GM11168 (cell line): ENCODE measurements around the gene PFAS.
"Not testable (repeated sequence)": the region's sequence is repeated elsewhere in the genome, so short reads cannot be mapped to it uniquely, and the experiment has no call there.

Experiments used
- in situ Hi-C: fragments of 300-500 bp; cut with MboI; formaldehyde crosslinking; loops from one replicate; pipeline ENCODE4 v1.12.0; 2022; ENCODE audit warnings: low sequenced_read_pairs; ENCODE audit not compliant: unreplicated experiment

PFAS gene, protein sequence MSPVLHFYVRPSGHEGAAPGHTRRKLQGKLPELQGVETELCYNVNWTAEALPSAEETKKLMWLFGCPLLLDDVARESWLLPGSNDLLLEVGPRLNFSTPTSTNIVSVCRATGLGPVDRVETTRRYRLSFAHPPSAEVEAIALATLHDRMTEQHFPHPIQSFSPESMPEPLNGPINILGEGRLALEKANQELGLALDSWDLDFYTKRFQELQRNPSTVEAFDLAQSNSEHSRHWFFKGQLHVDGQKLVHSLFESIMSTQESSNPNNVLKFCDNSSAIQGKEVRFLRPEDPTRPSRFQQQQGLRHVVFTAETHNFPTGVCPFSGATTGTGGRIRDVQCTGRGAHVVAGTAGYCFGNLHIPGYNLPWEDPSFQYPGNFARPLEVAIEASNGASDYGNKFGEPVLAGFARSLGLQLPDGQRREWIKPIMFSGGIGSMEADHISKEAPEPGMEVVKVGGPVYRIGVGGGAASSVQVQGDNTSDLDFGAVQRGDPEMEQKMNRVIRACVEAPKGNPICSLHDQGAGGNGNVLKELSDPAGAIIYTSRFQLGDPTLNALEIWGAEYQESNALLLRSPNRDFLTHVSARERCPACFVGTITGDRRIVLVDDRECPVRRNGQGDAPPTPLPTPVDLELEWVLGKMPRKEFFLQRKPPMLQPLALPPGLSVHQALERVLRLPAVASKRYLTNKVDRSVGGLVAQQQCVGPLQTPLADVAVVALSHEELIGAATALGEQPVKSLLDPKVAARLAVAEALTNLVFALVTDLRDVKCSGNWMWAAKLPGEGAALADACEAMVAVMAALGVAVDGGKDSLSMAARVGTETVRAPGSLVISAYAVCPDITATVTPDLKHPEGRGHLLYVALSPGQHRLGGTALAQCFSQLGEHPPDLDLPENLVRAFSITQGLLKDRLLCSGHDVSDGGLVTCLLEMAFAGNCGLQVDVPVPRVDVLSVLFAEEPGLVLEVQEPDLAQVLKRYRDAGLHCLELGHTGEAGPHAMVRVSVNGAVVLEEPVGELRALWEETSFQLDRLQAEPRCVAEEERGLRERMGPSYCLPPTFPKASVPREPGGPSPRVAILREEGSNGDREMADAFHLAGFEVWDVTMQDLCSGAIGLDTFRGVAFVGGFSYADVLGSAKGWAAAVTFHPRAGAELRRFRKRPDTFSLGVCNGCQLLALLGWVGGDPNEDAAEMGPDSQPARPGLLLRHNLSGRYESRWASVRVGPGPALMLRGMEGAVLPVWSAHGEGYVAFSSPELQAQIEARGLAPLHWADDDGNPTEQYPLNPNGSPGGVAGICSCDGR (N-terminal part only)

GRCh38 chr17:8248751-8249607 lies at the start of gene PFAS:
Gene PFAS (plus strand): TSS chr17:8249289. CDS start chr17:8253938, 4,649 bp downstream.
- in situ Hi-C loops = no loop called here

DNA sequence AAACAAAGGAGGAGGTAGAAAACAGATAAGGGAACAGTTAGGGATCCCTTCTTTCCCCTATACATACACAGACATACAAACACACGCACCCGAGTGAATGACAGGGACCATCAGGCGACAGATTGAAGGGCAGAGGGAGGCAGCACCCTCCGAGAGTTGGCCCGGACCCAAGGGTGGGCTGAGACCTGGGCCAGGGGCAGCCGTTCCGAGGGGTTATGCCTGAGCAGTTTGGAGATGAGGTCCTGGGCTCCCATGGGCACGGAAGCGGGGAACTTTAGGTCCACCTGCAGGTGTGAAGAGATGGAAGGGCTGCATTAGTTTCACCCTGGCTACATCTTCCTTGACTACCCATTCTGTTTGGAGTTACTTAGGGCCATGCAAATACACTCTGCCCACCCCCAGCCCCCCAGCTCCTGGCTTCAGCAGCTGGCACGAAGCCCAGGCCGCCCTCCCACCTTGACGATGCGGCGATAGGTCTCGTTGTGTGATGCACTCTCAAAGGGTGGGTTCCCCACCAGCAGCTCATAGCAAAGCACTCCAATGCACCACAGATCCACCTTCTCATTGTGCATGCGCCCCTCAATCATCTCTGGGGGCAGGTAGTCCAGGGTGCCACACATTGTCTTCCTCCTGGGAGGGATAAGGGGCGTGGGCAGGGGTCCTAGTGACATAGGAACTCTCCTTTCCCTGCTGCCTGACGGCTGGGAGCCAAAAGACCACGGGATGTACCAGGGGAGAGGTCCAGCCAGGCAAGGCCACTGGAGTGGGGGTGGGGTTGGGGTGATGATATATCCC lies 44.1 kb upstream of the PFAS start:
- in situ Hi-C loops = no loop called here

GRCh38 chr17:8206536-8206935 lies 42.6 kb upstream of the PFAS start:
- in situ Hi-C loops = no loop called here

DNA sequence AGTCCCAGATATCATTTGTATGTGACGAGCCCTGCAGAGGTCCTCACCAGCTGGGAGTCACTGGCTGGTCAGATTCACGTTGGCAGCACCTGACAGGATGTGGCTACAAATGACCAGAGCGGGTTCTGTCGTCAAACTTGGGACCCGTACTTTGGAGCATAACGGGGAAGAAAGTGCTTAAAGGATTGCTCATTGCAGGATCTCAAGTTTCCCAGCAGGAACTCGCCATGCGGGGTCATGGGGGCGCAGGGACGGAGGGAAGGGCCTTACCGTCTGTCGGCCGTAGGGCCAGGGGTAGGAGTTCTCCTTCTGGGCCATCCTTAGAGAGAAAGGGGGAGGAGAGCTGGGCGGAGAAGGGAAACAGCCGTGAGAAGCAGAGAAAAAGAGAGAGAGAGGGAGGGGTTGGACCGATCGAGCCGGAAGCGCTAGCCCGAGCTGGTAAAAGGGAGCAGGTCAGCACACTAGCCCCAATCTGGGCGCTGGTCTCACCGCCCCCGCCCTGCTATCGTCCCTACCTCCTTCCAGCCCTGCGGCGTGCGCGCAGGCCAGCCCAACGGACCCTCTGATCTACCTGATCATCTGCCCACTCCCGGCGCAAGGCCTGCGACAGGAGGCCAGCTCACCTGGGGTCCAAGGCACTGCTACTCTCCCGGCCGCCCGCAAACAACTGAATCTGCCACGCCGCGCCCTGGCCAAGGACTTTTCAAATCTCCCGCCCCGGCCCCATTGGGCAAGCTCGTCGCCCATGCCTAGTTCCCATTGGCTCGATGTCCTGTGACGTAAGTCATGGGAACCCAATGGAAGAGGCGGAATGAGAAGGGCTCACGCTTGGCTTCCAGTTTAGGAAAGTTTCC lies 39.0 kb upstream of the PFAS start, which contains the start of gene AURKB:
TSS of gene AURKB (minus strand) at position 669 of the 854 bp plus-strand sequence. CDS start at position 318, 351 bp downstream.
- in situ Hi-C loops = no loop called here

DNA sequence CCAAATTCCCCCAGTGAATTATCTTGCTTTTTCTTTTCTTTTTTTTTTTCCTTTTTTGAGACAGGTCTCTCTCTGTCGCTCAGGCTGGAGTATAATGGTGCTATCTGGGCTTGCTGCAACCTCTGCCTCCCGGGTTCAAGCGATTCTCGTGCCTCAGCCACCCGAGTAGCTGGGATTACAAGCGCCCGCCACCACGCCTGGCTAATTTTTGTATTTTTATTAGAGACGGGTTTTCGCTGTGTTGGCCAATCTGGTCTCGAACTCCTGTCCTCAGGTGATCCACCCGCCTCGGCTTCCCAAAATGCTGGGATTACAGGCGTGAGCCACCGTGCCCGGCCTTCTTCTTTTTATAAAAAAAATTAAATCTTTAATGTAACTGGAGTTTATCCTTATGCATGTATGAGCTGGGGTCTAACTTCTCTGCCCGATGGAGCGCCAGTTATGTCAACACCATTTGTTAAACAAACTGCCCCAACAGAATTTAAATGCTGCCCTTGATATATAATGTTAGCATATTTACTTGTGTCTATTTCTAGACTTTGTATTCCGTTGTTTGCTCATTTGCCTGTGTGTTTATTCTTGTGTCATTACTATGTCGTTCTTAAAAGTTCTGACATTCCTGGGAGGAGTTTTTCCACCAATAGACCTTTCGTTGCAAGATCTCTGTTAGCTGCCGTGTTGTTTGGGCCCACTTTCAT lies 38.2 kb upstream of the PFAS start:
- in situ Hi-C loops = no loop called here

GRCh38 chr17:8212312-8213180 lies 36.5 kb upstream of the PFAS start:
- in situ Hi-C loops = no loop called here

GRCh38 chr17:8214000-8214399 lies 35.1 kb upstream of the PFAS start:
- in situ Hi-C loops = not testable (repeated sequence)

DNA sequence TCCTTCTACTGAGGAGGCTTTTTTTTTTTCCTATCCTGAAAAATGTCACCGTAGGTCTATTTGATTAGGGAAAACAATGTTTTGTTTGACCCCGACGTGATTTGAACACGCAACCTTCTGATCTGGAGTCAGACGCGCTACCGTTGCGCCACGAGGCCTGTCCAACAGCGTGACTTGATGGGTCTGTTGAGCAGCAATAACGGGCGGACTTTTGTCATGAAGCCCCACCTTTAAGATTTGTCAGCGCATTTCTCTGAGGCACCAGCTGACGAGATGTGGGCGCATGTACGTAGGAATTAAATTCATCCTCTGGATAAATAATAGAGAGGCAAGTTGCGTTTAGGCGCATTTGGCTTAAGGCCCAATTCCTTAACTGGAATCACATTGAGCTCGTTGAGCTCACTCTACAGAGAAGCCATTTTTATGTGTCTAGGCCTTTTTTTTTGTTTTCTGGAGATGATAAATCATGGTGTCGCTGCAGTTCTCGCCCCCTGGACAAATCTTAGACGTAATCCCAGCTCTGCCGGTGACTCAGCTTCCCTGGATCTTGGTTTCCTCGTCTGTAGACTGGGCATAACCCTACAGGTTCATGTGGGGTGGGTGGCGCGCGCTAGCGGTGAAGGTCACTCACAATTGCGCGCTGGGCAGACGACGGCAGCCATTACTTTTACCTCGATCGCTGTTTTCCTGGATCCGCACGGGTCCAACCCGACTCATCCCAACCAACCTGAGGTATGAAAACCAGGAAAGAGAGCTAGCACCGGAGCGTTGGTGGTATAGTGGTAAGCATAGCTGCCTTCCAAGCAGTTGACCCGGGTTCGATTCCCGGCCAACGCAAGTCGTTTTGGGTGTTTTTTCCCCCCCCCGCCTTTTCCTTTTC lies 28.1 kb upstream of the PFAS start:
- in situ Hi-C loops = loop anchor here (5.0 kb wide), 1 partner anchor 81 kb away; no protein-coding TSS in a partner anchor

GRCh38 chr17:8221663-8222379 lies 27.3 kb upstream of the PFAS start:
- in situ Hi-C loops = loop anchor here (5.0 kb wide), 1 partner anchor 80 kb away; no protein-coding TSS in a partner anchor

DNA sequence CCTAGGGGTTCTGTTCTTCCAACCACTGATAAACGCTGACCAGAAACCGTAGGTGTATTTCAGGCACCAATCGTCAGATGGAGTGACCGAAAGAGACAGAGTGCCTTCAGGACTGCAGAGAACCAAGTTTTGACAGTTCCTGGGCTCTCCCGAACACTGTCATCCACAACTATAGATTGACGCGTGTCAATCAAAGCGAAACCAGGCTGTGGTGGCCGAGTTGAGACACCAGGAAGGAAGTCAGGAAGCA lies 26.8 kb upstream of the PFAS start:
- in situ Hi-C loops = loop anchor here (5.0 kb wide), 1 partner anchor 80 kb away; no protein-coding TSS in a partner anchor

DNA sequence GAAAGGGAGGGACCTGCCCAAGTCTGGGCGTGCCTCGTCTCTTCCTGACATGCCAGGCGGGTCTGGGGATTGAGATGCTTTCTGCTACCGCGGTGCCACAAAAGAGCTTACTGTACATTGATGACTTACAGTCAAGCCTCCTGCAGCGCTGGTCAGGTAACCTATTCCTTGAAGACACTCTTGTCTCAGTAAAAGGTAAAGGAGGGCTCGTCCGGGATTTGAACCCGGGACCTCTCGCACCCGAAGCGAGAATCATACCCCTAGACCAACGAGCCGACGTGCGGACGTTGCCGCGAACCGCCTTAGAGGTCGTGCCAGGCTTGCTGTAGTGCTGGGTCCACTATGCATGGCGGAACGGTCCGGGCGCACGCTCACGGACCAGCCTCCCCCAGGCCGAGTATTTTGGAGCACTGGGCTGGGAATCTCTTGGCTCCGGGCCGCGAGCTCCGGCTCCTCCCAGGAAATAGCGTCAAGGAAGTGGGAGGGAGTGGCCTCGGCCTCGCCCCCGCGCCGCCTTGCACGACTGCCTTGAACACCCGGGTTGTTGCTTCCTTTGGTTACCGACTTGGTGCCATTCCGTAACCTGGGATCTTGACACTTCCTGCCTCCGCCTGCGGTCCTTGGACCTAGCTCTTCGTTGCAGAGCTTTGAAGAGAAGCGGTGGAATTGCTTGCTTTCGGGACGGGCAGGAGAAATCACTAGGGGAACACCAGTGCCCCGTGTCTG lies 26.3 kb upstream of the PFAS start:
- in situ Hi-C loops = loop anchor here (5.0 kb wide), 1 partner anchor 80 kb away; no protein-coding TSS in a partner anchor

DNA sequence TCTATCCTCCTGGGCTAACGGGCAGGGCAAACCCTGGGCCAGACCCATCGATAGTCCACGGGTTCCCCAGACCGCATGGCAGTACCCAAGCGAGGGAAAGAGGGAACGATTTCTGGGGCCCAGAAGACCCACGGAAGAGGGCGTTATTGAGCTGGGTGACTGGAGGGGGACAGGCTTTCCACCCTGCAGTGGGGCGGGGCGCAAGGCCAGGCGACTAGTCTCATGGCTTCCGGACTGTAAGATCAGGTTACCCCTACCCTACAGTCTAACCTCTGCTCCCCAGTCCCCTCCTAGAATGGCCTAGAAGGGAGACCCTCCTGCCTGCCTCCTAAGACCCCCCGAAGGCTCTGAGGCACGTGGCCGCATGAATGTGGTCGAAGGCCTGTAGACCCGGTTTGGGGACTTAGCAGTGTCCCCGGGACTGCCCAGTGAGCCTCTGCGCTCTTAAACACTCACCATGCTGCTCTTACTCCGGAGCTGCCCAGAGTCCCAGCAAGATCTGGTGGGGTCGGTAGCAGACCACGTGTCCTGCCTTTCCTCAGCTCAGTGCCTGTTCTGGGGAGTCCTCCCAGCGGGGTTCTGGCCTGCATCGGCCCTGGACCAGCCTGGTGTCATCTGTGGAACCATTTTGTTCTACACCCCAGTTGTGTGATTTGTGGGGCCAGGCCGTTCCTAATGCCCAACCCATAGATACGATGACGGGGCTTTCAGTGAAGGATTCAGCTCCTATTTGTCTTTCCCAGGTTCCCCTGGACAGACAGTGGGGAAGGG lies 25.5 kb upstream of the PFAS start:
- in situ Hi-C loops = loop anchor here (5.0 kb wide), 1 partner anchor 79 kb away; no protein-coding TSS in a partner anchor
